GM18498 (cell line): Measurements from ENCODE around the gene TMEM255B.
"Not testable (repeated sequence)": the region's sequence is repeated elsewhere in the genome, so short reads cannot be mapped to it uniquely, and the experiment has no call there.

ENCODE experiments used
- ATAC-seq: cut with Tn5 transposase; IDR thresholded peaks from one replicate; pipeline ENCODE4 v1.9.1; 2021; ENCODE audit warnings: mild to moderate bottlenecking, moderate library complexity; ENCODE audit not compliant: unreplicated experiment

TMEM255B gene

GRCh38 chr13:113748101-113748861, 10.7 kb upstream of the TMEM255B start:
- ATAC-seq, result no peak

DNA sequence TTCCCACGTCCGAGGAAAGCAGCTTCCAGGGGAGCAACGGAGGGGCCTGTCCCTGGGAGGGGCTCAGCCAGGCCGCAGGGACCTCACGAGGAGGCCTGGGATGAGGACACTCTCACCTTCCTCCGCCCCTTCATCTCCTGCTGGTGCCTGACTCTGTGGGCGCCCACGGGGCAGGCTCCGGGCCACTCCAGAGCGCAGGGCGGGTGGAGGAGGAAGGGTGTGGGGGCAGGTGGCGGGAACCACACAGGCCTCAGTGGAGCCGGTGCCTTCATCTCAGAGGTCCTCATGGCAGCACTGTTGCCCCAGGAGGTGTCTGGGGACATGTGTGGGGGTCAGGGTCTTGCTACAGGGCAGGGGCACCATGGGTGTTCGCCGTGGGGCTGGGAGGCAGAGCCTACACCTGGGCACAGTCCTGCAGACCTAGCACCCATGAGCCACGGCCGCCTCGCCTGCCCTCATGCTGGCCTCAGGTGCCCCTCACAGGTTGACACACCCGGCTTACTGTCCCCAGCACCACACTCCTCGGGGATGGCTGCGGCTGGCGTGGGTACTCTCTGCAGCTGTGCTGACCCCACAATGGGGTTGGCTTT, 10.1 kb upstream of the TMEM255B start:
- ATAC-seq, result no peak

DNA sequence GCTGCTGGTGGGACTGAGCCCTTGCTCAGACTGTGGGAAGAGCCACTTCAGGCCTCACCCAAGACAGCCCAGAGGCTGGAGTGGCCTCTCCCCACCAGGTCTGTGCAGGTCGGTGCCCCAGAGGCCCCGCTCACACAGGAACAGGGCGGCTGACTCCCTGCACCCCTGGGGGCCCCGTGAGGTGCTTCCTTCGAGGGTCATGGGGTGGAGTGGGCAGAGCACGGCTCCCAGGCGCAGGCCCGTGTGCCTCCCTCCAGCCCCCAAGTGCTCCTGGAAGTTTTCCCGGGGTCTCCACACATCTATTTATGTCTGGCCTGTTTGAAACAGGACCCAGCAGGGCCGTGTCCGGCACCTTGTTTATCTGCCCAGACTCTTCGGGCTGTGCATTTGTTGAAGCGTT, 9.5 kb upstream of the TMEM255B start:
- no peak for ATAC-seq

DNA sequence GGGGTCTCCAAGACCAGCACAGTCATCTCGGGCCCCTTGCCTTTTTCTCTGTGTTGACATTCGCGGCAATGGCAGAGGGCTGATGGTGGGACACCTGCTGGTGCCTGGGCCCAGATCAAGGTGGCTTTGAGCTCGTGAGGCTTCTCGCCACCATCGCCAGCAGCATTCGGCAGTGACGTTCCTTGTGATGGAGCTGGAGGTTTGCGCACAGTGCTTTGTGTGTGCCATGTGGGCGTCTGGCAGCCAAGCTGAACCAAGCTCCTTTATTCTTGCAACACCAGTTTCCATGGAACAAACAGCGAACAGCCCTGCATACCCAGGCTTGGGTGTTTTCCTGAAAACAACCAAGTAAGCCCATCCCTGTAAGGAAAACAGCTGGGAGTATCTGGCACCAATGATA, 9.1 kb upstream of the TMEM255B start:
- ATAC-seq, result no peak

DNA sequence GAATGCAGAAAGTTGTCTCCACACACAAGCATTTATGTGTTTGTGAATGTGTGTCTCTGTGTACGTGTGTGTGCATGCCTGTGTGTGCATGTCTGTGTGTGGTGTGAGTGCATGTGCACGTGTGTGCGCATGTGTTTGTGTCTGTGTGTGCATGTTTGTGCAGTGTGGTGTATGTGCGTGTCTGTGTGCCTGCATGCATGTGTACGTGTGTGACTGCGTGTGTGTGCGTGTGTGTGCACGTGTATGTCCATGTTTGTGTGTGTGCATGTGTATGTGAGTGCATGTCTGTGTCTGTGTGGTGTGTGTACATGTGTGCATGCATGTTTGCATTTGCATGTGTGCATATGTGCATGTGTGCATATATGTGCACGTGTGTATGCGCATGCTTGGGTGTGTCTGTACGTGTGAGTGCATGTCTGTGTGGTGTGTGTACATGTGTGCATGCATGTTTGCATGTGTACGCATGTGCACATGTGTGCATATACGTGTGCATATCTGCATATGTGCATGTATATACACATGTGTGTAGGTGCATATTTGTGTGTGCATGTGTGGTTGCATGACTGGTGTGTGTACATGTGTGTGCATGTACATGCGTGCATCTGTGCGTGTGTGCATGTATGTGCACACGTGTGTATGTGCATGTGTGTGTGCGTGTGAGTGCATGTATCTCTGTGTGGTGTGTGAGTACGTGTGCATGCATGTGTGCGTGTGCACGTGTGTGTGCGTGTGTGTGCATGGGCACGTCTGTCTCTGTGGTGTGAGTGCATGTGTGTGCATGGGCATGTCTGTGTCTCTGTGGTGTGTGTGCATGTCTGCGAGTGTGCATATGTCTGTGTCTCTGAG, 8.2 kb upstream of the TMEM255B start:
- ATAC-seq, result no peak

- no peak for ATAC-seq
These were observed 7.5 kb upstream of the TMEM255B start for GRCh38 chr13:113751491-113751890.

DNA sequence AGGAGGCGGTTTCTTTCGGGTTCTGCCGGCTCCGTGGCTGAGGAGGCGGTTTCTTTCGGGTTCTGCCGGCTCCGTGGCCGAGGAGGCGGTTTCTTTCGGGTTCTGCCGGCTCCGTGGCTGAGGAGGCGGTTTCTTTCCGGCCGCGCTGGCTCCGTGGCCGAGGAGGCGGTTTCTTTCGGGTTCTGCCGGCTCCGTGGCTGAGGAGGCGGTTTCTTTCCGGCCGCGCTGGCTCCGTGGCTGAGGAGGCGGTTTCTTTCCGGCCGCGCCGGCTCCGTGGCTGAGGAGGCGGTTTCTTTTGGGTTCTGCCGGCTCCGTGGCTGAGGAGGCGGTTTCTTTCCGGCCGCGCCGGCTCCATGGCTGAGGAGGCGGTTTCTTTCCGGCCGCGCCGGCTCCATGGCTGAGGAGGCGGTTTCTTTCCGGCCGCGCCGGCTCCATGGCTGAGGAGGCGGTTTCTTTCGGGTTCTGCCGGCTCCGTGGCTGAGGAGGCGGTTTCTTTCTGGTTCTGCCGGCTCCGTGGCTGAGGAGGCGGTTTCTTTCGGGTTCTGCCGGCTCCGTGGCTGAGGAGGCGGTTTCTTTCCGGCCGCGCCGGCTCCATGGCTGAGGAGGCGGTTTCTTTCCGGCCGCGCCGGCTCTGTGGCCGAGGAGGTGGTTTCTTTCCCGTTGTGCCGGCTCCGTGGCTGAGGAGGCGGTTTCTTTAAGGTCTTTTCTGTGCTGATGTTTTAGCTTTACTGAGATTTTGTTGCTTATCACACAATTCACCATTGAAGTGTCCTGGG, 6.6 kb upstream of the TMEM255B start:
- not testable (repeated sequence) for ATAC-seq

GRCh38 chr13:113753171-113753570, 5.9 kb upstream of the TMEM255B start:
- ATAC-seq, result no peak

GRCh38 chr13:113754242-113754641, 4.8 kb upstream of the TMEM255B start:
- ATAC-seq, result no peak

GRCh38 chr13:113754691-113755090, 4.3 kb upstream of the TMEM255B start:
- no peak for ATAC-seq

DNA sequence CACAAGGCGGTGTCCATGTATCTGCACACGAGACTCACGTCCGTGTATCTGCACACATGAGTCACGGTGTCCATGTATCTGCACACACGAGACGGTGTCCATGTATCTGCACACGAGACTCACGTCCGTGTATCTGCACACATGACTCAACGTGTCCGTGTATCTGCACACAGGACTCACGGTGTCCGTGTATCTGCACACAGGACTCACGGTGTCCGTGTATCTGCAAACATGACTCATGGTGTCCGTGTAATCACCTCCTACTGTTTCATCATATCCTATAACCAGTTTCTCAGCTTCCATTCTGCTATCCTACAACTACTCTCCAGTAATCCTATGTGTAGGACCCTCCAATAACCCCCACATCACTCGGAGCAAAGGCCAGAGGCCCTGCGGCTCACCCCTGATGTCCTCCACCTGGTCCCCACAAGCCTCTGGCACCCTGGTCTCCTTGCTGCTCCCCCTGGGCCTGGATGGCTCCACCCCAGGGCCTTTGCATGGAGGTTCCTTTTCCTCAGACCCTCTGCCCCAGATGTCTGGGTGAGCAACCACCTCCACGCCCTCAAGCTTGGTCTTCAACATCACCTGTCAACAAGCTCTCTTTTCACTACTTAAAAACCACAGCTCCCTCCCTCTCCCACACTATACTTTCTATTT, 2.5 kb upstream of the TMEM255B start:
- no peak for ATAC-seq

- ATAC-seq, result no peak
These were observed 605 bp downstream of the TMEM255B start for GRCh38 chr13:113759525-113760137.

DNA sequence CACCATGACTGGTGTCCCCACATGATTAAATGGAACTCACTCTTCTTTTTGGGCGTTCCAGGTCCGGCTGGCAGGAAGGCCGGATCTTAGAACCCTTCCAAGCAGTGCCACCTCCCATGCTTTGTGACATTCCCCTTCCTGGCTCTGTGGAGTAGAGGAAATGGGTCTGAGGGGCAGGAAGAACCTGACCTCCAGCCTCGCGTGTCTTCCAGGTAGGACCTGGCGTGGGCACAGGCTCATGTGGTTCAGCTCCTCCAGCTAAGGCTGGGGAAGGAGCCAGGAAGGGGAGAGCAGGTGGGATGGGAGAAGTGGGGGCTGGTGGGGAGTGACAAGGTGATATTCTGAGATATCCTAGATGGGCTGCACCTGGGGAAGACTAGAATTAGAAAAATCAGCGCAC, 2.1 kb downstream of the TMEM255B start:
- ATAC-seq, result no peak

DNA sequence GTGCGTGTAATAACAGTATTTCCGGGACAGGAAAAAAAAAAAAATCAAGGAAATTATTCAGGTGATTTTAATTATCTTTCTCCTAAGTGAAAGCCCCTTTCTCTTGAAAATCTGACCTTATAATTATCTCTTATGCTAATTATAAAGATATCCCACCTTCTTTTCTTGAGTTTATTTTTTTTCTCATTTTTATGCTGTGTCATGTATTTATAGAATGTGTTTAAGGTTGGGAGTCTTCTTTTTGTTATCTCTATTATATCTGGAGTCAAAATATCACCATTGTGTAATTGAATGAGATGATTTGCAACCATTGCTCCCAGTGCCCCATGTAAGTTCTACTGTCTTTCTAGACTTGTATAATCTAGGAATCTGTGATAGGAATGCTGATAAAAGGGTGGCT, 3.0 kb downstream of the TMEM255B start:
- no peak for ATAC-seq

DNA sequence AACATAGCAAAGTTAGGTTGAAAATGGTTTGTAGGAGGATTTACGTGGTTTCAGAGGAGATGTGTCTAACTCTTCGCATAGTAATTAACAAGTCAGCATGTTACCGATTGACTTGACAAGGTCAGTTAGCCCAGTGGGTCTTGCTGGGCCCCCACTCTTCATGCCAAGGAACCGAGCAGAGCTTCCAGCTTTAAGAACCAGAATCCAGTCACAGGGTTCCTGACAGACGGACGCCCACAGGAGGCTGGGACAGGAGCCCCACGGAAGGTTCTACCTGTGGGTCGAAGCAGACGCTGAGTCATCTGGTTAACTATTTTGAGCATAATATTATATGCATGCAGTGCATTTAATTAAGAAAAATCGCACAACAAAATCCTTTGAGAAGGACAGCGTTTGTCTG, 3.5 kb downstream of the TMEM255B start:
- no peak for ATAC-seq

DNA sequence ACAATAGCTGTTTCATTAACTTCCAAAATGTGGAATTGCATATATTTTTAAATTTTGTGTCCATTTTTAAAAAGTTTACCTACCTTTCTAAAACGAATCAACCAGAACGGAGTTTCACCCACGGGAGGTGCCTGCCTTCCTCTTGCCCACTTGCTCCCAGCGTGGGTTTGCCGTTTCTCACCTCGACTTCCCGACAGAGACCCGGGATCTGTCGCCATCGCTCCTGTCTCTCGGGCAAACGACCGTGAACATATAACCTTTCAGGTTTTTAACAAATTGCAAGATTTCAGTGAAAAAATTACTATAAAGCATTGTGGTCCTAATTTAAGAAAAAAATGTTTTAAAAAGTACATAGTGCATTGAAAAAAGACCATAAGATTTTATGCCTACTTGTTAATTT, 4.2 kb downstream of the TMEM255B start:
- ATAC-seq, result no peak

DNA sequence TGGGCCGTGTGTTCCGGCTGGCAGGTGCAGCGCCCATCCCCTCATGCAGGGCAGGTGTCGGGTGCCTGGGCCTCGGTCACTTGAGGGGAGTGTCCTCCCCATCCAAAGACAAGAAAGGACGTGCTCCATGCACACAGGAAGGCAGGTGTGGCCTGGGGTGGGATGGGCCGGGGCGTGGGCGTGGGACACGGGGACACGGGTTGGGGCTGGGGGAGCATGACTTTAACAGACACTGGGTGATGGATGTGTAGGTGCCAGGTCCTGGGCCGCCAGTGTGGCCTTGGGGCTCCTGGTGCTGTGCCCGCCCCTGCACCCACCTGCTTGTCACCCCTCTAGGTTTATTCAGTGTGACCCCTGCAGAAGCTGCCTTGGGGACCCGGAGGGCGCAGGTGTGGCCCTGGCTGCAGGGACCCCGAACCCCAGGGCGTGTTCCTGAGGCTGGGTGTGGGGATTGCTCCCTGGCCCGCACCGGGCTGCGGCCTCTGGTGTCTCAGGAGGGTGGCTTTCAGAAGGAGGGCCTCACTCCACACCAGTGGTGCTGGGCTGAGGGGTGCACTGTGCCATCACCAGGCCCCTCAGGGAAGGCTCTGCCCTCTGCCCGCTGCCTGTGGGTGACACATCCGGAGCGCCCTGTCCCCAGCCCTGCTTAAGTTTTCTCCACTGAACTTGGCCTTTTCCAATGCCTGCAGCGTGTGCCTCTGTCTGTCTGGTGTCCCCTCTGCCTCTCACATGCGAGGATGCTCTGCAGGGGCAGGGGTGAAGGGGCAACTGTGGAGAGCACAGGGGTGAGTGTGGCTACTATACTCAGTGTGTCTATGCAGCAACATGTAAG, 5.2 kb downstream of the TMEM255B start:
- ATAC-seq, result no peak

DNA sequence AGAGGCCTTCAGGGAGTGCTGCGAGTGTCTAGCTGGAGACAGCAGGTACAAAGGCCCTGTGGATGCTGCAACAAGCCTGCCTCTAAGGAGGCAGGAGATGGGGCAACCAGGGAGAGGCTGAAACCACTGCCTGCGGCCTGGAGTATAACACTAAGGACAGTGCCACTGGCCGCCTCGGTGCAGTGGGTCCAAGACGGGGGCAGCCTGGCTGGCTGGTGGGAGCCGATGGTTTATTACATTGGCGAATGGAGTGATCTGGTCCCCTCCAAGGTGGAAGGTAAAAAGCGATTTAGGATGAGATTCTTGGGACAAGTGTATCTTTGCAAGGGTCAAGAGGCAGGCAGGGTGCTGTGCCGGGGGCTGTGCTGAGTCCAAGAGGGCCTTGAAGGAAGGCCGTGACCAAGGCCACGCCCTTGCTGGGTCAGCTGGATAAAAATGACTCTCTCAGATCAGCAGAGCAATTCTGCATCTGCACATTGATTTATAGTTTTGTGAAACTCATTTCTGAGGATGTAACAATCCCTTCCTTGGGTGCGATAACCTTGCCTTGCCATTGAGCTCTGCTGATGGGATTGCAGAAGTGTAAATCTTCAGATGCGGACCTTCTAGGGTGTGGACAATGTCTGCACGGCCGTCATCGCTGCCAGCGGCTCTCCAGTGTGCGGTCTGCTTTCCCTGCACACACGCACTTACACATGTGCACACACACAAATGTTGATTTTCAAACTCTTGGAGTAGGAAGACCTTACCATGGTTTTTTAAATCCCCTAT, 6.0 kb downstream of the TMEM255B start:
- ATAC-seq, result no peak

GRCh38 chr13:113765564-113765910, 6.5 kb downstream of the TMEM255B start:
- no peak for ATAC-seq
